PC-9 (cell line): ENCODE measurements around the gene UBE2E2. TPM values are rescaled to one million over a fixed set of nuclear protein-coding genes. Genes with fewer than 3 reads are reported as not detected.

ENCODE experiments used
- BruUV-seq: library from RNA; stranded (reverse); fragments of 400-500 nt; replicated peaks from 2 replicates; lab custom pipeline; 2021; lab: Mats Ljungman, UMichigan
- CTCF ChIA-PET: fragments of 300-600 bp; sonication (Branson Sonifier 250); formaldehyde crosslinking; loops from one replicate; lab custom pipeline; 2022; ENCODE audit warnings: antibody characterized with exemption; lab: Charles Lee
- POLR2A ChIA-PET: fragments of 300-600 bp; sonication (Branson Sonifier 250); formaldehyde crosslinking; loops from one replicate; lab custom pipeline; 2022; ENCODE audit warnings: antibody characterized with exemption; ENCODE audit not compliant: unreplicated experiment; lab: Charles Lee
- DNase-seq, 2 experiments: peaks; one replicate each; pipeline versions ENCODE4 v3.0.0 to v3.0.0-alpha.2; 2015 to 2022; ENCODE audit warnings: mixed read lengths in 1 of 2
- H2AFZ ChIP-seq: fragments of 200-600 bp; sonication (generic); 2 replicates; pipeline ENCODE4 v1.8.1; 2017; ENCODE audit warnings: antibody characterized with exemption
- H3F3A ChIP-seq: fragments of 200-600 bp; sonication (generic); 2 replicates; pipeline ENCODE4 v1.8.1; 2017; ENCODE audit warnings: antibody characterized with exemption, mild to moderate bottlenecking, low read depth; ENCODE audit not compliant: insufficient read depth
- H3K27ac ChIP-seq: fragments of 200-600 bp; sonication (generic); 2 replicates; pipeline ENCODE4 v1.6.1; 2016; ENCODE audit warnings: mixed run types
- H3K27me3 ChIP-seq: fragments of 200-600 bp; sonication (generic); 2 replicates; pipeline ENCODE4 v1.6.1; 2016; ENCODE audit warnings: low read depth, mixed run types; ENCODE audit not compliant: insufficient read depth
- H3K36me3 ChIP-seq: fragments of 200-600 bp; sonication (generic); 2 replicates; pipeline ENCODE4 v1.6.1; 2016; ENCODE audit warnings: low read depth, mixed run types
- H3K4me1 ChIP-seq: fragments of 200-600 bp; sonication (generic); replicated peaks from 2 replicates; pipeline ENCODE4 v1.6.1; 2016; ENCODE audit warnings: mixed run types; ENCODE audit not compliant: insufficient read depth
- H3K4me2 ChIP-seq: fragments of 200-600 bp; sonication (generic); 2 replicates; pipeline ENCODE4 v1.6.1; 2017; ENCODE audit warnings: mixed run types
- H3K4me3 ChIP-seq: fragments of 200-600 bp; sonication (generic); 2 replicates; pipeline ENCODE4 v1.6.1; 2016; ENCODE audit warnings: mixed run types
- H3K79me2 ChIP-seq: fragments of 200-600 bp; sonication (generic); 2 replicates; pipeline ENCODE4 v1.6.1; 2017; ENCODE audit warnings: low read depth, mixed run types
- H3K9me2 ChIP-seq: fragments of 200-600 bp; sonication (generic); 2 replicates; pipeline ENCODE4 v1.8.1; 2017; ENCODE audit warnings: mild to moderate bottlenecking; ENCODE audit not compliant: insufficient read depth
- H3K9me3 ChIP-seq: fragments of 200-600 bp; sonication (generic); 2 replicates; pipeline ENCODE4 v1.8.1; 2016; ENCODE audit warnings: low read depth; ENCODE audit not compliant: insufficient read depth
- H4K20me1 ChIP-seq: fragments of 200-600 bp; sonication (generic); 2 replicates; pipeline ENCODE4 v1.8.1; 2017; ENCODE audit not compliant: insufficient read depth
- EZH2 ChIP-seq: fragments of 200-600 bp; sonication (generic); IDR thresholded peaks from 2 replicates; pipeline ENCODE4 v1.8.0; 2017; ENCODE audit warnings: antibody characterized with exemption, low read depth
- intact Hi-C: fragments of 100-400 bp; cut with micrococcal nuclease; formaldehyde crosslinking; loops from one replicate; pipeline ENCODE4 v1.10.0; 2022; ENCODE audit not compliant: unreplicated experiment
- total RNA-seq: library from RNA; stranded (reverse); gene quantifications from 2 replicates; pipeline ENCODE4 v1.2.3, GENCODE V29; 2021
- TF ChIP-seq, protein P1 (sequence below): fragments of 200-600 bp; sonication (generic); conservative IDR thresholded peaks from 2 replicates; pipeline ENCODE4 v1.6.1; 2017; ENCODE audit warnings: mixed run types, antibody characterized with exemption, mild to moderate bottlenecking, moderate library complexity

Gene UBE2E2
- total RNA-seq, 1 experiment from 2014 or later = 48.7 TPM

DNA sequence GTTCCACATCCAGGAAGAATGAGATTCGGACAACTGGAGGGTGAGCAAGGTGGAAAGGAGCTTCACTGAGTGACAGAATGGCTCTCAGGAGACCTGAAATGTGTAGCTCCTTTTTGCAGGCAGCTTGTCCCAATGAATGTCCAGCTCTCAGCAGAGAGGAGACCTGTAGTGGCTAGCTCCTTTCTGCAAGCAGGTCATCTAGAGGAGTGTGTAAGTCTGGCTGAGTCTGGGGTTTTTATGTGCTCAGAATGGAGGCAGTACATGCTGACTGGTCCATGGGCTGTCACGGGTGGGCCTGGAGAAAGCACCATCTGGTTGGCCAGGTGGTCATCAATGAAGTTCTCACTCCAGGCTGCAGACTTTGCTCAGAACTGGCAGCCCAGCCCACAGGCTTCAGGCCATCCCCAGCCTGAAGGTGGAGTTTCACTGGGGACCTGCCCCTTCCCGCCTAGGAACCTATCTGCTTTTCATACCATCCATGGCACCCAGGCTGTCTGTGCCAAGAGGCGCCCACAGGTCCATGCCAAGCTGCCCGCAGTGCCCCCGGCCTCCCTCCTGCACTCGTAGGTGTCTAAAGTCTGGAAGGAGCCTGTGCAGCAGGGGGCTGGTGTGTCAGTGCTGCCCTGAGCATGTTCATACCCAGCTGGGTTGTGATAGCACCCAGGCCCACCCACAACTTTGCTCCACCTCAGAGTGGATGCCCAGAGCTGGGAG lies 276.6 kb downstream of the UBE2E2 start:
- intact Hi-C loops = no loop called here
- no peaks in the 10 kb centered on the region for H3F3A ChIP-seq
- DNase-seq = no peak
- no peak overlapping the region for H3K4me3 ChIP-seq
- H3K36me3 ChIP-seq = no peaks in the 10 kb centered on the region
- H3K4me2 ChIP-seq = no peak overlapping the region
- peaks cover 11% of the 10 kb centered on the region for H3K4me1 ChIP-seq
- H4K20me1 ChIP-seq = no peaks in the 10 kb centered on the region
- no peaks in the 10 kb centered on the region for H3K27me3 ChIP-seq
- no peak overlapping the region for H3K27ac ChIP-seq
- TF ChIP-seq, protein P1, sequence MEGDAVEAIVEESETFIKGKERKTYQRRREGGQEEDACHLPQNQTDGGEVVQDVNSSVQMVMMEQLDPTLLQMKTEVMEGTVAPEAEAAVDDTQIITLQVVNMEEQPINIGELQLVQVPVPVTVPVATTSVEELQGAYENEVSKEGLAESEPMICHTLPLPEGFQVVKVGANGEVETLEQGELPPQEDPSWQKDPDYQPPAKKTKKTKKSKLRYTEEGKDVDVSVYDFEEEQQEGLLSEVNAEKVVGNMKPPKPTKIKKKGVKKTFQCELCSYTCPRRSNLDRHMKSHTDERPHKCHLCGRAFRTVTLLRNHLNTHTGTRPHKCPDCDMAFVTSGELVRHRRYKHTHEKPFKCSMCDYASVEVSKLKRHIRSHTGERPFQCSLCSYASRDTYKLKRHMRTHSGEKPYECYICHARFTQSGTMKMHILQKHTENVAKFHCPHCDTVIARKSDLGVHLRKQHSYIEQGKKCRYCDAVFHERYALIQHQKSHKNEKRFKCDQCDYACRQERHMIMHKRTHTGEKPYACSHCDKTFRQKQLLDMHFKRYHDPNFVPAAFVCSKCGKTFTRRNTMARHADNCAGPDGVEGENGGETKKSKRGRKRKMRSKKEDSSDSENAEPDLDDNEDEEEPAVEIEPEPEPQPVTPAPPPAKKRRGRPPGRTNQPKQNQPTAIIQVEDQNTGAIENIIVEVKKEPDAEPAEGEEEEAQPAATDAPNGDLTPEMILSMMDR = no peak
- no peak for TF ChIP-seq EZH2
- no peaks in the 10 kb centered on the region for H3K9me2 ChIP-seq
- H3K79me2 ChIP-seq = no peaks in the 10 kb centered on the region
- BruUV-seq = no TSS peak
- ChIA-PET CTCF (no interaction called here), POLR2A (interaction anchor here (0.6 kb wide), 1 partner anchor 260 kb away, joined by 3 read pairs; no protein-coding TSS in a partner anchor)
- no peak overlapping the region for H2AFZ ChIP-seq
- H3K9me3 ChIP-seq = no peaks in the 10 kb centered on the region; the same call in 1 of the 2 replicates

DNA sequence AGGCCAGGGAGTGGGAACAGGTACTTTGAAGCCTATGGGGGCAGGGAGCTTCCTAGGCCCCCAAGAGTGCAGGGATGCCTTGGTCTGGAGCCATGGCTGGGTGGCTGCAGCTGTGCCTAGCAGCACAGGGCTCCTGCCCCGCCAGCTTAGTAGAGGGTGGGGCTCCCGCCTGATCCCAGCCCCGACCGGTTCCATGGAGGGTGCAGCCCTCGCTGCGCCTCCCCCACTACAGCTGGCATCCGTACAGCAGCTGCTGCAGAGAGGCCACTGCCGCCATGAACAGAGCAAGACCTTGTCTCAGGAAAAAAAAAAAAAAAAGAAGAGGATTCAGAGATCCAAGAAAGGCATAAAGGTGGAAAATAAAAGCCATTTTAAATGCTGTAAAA lies 277.2 kb downstream of the UBE2E2 start:
- Histone ChIP-seq H3F3A (no peaks in the 10 kb centered on the region), H3K9me2 (no peaks in the 10 kb centered on the region), H3K4me1 (peaks cover 6% of the 10 kb centered on the region), H3K36me3 (no peaks in the 10 kb centered on the region), H2AFZ (no peak overlapping the region), H4K20me1 (no peaks in the 10 kb centered on the region), H3K9me3 (no peaks in the 10 kb centered on the region; the same call in 1 of the 2 replicates), H3K4me2 (no peak overlapping the region), H3K79me2 (no peaks in the 10 kb centered on the region), H3K4me3 (no peak overlapping the region), H3K27me3 (no peaks in the 10 kb centered on the region), H3K27ac (no peak overlapping the region)
- no TSS peak for BruUV-seq
- TF ChIP-seq, protein P1 = no peak
- no peak for TF ChIP-seq EZH2
- no peak for DNase-seq
- POLR2A ChIA-PET = no interaction called here
- CTCF ChIA-PET = no interaction called here
- intact Hi-C loops = no loop called here

DNA sequence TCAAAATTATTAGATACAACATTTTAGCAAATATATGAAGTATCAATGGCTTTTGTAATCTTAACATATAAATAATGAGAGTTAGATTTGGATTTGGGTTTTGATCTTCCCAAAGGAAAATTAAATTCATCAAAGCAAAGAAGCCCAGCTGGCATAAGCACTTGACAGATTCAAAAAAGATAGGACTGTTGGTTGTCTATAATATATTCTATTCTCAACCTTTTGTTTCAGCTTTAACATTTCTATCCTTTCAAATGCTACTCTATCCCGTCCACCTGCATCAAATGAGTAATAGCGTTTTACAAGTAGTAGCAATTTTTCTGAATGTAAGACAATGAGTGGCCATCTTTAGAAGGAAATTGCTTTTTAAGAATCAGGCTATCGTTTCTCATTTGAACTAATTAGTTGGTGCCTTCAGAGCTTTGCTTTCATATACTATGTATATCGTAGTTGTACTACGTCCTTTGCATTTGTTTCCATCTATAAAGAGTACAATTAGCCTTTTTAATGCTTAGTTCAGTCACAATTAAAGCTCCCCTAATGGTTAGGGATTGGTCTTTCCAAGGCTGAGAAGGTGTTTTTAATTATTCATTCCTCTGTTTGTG lies 278.0 kb downstream of the UBE2E2 start:
- H3K79me2 ChIP-seq = no peaks in the 10 kb centered on the region
- no peaks in the 10 kb centered on the region for H4K20me1 ChIP-seq
- CTCF ChIA-PET = no interaction called here
- H3K9me2 ChIP-seq = no peaks in the 10 kb centered on the region
- H3K4me3 ChIP-seq = no peak overlapping the region
- POLR2A ChIA-PET = no interaction called here
- H2AFZ ChIP-seq = no peak overlapping the region
- no peak for DNase-seq
- intact Hi-C loops = no loop called here
- no peak overlapping the region for H3K27ac ChIP-seq
- H3K36me3 ChIP-seq = no peaks in the 10 kb centered on the region
- no peaks in the 10 kb centered on the region for H3F3A ChIP-seq
- H3K4me1 ChIP-seq = no peaks in the 10 kb centered on the region
- no TSS peak for BruUV-seq
- no peaks in the 10 kb centered on the region for H3K27me3 ChIP-seq
- TF ChIP-seq, protein P1 = no peak
- TF ChIP-seq EZH2 = no peak
- no peaks in the 10 kb centered on the region; the same call in 1 of the 2 replicates for H3K9me3 ChIP-seq
- no peak overlapping the region for H3K4me2 ChIP-seq
